ENCODE results near the gene BANP. TPM values are rescaled to one million over a fixed set of nuclear protein-coding genes. Genes with fewer than 3 reads are reported as not detected.
"Not testable (repeated sequence)": the region's sequence is repeated elsewhere in the genome, so short reads cannot be mapped to it uniquely, and the experiment has no call there.

BANP gene
- total RNA-seq, 1 donor from 2014 or later = 36.4 TPM

DNA sequence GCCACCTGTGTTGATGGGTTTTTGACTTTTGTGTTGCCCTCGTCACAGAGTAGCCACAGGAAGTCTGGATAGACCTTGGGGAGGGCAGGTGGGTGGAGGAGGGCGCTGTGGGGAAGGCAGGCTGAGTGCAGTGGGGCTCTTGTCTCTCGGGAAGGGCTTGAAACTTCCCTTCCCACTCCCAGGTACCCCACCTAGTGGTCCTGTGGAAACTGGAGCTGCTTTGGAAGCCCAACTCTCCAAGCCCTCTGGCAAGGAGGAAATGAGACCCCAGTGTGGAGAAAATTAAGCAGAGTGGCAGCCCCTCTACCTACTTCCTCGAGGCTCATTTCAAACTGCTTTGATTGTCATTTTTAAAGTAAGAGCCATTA is 24.1 kb upstream of the BANP start:
- DNase-seq = no peak

DNA sequence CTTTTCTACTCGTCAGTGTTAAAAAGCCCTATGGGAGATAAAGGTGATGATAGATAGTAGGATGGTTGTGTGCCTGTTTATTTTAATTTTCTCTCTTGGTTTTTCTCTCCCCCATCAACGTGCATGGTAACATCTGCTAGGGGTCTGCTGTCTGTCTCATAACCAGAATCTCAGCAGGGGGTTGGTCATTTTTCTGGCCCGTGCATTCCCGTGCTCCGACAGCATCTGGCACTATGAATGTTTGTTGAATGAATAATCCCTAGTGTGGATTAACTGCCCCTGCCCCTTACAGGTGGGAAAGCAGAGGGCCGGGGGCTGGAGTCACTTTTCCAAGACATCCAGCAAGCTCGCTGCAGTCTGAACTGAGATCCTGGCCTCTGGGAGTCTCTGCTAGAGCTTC is 21.2 kb upstream of the BANP start:
- DNase-seq = no peak

DNA sequence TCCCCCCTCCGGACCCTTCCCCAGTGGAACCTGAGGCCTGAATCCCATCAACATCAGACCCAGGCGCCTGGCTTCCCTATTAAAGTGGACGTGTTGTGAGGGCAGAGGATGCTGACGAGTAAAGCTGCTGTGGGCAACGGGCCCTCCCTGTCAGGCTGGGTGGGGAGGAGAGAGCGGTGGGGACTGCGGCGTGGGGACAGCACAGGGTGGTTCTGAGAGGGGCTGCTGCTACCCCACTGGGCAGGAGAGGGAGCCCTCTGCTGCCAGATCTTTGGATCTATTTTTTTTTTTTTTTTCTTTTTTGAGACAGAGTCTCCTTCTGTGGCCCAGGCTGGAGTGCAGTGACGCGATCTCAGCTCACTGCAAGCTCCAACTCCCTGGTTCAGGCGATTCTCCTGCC is 20.8 kb upstream of the BANP start:
- DNase-seq = no peak

DNA sequence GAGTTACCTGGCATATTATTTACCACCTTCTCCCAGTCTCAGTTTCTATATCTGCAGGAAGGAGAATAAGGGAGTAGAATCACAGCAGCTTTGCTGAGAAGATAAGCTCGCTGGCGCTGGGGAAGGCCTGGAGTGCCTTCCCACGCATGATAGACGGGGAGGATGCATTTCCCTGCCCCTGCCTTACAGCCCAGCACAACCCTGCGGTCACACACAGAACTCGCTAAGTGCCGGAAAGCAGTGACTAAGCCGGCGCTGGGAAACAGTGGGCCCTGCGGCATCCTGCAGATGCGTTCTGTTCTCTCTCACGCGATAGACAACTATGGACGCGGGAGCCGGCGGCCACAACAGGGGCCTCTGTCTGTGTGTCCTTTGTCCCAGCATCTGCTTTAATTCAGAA is 19.7 kb upstream of the BANP start:
- DNase-seq = peak; percentile 43

DNA sequence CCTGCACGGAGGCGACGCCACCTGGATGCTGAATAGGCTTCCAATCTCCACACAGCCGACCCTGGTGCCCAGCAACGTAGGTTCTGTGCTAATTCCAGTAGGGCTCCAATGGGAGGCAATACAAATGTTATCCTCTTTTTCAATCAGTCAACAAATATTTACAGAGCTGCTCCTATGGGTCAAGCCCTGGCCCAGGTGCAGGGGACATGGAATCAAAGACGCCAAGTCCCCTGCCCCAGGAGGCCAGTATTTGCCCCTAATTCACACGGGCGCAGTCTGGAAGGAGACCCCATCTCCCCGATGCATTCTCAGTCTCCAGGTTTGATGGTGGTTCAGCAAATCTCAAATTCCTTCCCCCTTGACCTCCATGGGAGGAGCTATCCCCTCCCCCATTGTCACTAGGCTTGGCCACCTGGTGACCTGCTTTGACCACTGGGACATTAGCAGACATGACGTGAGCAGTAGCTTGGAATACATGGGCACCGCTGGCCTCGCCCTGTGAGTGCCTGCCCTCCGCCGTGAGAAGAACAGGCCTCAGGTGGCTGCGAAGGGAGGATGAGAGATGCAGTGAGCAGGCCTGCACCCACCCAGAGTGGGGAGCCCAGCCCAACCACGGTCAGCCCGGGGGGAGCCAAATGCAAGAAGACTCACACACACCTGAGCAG is 18.6 kb upstream of the BANP start:
- not testable (repeated sequence) for DNase-seq

DNA sequence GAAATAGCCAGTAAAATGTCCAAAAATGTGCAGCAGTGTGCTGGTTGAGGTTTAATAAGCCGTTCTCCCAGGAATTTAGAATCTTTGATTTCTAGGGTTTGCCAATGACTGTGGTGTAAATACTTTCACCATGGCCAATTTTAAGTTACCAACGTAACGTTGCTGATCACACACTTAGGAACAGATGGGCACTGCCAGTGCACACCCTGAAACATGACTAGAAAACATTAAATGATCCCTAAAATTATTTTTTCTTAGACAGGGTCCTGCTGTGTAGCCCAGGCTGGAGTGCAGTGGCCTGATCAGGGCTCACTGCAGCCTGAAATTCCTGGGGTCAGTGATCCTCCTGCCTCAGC is 18.1 kb upstream of the BANP start:
- DNase-seq = no peak

DNA sequence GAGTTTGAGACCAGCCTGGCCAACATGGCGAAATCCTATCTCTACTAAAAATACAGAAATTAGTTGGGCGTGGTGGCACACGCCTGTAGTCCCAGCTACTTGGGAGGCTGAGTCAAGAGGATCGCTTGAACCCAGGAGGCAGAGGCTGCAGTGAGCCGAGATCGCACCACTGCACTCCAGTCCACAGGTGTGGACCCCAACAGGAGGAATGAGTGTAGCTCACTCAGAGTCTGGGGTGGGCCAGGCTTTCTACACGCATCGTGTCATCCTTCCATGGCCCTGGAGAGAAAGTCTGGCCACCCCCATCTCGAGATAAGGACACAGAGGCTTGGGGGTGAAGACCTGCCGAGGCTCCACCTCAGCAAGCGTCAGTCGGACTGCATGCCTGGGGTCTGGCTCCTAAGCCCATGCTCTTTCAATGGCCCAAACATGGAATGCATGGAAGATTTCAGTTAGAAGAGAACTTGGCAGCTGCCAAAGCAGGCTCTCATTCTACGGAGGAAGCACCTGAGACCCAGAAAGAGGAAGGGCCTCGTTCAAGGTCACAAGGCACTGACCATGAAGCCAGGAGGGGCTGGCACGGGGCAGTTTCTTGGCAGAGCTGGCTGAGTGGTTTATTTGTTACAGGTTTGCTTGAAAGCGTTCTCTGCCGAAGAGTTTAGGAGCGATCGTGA is 16.3 kb upstream of the BANP start:
- peak; percentile 12 for DNase-seq

DNA sequence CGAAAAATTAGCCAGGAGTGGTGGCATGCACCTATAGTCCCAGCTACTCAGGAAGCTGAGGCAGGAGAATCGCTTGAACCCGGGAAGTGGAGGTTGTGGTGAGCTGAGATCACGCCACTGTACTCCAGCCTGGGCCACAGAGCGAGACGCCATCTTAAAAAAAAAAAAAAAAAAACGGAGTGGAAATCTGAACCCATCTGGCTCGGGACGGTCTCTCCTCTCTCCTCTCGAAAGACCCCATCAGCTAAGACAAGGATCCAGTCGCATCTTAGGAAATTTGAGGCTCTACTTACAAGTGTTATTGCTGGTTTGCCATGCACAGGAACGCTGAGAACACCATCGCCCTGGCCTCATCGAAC is 15.2 kb upstream of the BANP start:
- DNase-seq = not testable (repeated sequence)

DNA sequence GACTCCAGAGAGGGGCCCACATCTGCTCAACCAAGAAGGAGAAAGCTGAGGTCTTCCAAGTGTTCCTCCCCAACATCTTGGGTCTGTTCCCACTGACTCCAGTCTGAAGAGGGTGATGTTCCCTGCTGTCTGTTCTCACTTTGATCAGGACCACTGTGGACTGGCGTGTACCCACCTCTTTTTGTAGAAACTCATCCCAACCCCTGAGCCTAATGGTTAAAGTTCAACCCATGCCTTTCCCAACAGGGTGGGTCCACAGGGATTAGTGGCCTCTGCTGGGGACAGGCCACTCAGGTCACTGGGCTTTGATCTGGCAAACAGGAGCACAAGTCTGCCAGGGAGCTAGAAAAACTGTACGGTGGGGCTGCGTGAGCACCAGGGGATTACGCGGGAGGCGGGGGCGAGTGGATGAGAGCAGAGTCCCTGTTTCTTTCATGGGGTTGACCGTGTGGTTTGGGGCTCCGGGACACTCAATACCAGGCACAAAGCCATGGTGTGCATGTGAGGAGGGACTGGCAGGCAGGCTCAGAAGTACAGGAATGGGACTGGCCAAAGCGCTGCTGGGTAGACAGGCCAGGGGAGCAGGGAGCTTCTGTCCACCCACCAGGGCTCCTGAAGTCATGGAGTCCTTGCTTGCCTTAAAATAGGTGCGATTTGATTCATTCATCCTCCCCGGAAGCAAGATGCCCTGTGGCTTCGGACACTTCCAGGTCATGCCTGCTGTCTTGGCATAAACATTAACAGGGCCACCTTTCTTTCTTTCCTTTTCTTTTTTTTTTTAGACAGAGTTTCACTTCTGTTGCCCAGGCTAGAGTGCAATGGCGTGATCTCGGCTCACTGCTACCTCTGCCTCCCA is 14.6 kb upstream of the BANP start, which contains the start of gene CA5A:
Gene CA5A (minus strand): TSS at position 155 of the 856 bp plus-strand sequence. CDS start 79 bp downstream, at position 76.
- no peak for DNase-seq

DNA sequence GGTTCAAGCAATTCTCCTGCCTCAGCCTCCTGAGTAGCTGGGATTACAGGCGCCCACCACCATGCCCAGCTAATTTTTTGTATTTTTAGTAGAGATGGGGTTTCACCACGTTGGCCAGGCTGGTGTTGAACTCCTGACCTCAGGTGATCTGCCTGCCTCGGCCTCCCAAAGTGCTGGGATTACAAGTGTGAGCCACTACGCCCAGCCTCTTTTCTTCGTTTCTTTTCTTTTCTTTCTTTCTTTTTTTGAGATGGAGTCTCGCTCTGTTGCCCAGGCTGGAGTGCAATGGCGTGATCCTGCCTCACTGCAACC is 14.0 kb upstream of the BANP start:
- DNase-seq = not testable (repeated sequence)

DNA sequence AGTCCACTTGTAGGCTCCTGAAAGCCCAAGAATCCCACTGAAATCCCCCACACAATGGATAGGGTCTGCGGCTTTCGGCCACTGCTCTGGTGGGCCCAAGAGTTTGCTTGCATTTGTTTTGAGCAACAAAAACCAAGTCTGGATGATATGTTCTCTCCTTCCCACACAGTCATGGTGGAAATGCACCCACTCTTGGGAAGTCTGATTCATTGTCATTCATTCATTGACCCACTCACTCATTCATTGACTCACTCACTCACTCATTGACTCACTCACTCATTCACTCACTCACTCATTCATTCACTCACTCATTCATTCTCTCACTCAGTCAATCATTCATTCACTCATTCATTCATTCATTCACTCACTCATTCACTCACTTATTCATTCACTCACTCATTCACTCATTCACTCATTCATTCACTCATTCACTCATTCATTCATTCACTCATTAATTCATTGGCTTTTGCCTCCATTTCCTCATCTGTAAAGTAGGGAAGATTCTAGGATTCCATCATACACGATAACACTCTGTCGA is 12.8 kb upstream of the BANP start:
- no peak for DNase-seq

DNA sequence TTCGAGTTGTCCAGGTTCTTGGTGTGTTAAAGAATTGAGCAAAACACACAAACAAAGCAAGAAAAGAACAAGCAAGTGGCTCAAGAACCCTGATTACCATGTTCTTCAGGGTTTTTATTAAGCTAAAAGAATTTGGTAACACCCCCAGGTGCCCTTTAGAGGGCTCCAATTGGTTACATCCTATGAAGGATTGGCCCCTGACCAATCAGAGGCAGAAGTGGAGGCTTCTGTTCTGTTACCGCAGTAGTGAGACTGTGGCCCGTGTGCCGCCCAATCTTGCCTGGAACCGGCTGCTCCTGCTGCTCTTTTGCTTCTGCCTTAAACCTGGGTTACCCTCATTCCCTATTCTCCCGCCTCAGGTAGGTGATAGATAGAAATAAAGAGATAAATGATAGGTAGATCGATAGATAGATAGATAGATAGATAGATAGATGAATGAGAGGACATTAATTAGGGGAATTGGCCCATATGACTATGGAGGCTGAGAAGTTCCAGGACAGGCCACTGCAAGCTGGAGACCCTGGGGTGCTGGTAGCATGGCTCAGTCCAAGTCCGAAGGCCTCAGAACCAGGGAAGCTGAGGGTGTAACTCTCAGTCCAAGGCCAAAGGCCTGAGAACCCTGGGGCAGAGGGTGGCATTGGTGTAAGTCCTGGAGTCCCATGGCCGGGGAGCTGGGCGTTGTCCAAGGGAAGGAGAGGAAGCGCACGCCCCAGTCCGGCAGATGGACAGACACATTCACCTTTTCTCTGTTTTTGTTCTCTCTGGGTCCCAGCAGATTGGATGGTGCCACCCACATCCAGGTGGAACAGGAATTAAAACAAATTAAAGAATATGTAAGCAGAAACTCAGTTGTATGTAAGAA is 11.4 kb upstream of the BANP start:
- DNase-seq = no peak

DNA sequence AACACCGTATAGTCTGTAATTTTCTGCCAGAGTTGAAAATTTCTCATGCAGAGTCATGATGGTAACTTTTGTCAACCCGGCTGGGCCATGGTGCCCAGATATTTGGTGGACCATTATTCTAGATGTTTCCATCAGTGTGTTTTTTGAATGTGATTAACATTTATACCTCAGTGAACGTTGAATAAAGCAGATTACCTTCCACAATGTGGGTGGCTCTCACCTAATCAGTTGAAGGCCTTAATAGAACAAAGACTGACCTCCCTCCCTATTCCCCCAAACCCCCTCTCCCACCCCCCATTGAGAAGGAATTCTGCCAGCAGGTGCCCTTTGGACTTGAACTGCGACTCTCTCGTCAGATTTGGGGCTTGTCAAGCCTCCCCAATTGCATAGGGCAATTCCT is 8.6 kb upstream of the BANP start:
- no peak for DNase-seq

DNA sequence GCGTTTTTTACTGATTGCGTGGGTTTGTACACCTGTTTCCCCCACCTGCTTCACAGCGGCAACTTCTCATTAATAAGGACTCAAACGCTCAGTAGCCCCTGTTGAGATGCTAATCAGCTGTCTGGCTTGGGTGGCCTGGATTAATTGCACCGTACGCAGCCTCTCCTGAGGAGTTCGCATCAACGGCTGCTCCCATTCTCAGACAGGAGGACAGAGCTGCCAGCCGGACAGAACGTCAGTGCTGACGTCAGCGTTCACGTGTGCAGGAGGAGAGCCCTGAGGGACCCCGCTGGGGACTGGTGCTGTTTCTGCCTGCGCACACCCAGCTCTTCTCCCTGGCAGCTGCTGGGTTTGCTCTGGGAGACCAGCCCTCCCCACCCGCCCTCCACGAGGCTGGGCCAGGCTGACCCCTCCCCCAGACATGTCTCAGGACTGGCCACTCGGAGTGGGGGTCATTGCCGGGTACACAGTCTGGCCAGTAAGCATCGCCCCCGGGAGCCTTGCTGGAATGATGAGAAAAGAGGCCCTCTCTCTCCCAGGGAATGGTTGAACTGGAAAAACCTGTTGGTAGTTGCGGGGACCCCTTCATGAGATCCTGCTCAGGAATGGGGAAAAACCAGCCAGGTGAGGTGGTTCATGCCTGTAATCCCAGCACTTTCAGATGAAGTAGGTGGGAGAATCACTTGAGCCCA is 5.7 kb upstream of the BANP start:
- DNase-seq = peak; percentile 83

DNA sequence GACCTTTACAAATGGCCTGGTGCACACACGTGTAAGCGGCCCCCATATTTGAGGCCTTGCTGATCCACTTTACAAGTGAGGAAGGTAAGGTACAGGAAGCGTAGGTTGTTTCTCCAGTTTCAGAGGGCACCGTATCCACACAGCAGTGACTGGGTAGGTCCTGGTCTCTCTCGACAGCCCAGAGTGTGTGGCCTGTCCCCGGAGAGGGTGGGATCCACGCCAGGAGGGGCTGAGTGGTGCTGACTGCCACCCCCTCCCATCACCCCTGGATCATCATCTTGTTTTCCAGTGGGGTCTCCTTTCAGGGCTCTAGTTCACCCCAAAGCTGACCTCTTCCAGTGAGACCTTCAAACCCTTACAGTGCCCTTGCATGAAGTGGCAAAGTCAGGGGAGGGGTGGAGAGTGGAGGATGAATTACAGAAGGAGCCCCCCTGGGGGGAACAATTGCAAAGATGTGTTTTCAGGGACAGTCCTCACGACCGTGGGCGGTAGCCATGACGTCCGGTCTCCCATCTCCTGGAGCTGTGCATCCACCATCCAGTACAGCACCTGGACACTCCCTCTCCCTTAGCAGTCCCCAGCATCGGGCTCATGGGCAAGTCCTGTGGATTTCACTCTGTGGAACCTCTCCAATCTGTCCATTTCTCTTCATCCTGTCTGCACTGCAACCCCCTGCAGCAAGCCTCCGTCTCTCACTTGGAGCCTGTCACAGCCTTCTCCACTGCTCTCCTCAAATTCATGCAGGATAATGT is 4.5 kb upstream of the BANP start:
- no peak for DNase-seq

DNA sequence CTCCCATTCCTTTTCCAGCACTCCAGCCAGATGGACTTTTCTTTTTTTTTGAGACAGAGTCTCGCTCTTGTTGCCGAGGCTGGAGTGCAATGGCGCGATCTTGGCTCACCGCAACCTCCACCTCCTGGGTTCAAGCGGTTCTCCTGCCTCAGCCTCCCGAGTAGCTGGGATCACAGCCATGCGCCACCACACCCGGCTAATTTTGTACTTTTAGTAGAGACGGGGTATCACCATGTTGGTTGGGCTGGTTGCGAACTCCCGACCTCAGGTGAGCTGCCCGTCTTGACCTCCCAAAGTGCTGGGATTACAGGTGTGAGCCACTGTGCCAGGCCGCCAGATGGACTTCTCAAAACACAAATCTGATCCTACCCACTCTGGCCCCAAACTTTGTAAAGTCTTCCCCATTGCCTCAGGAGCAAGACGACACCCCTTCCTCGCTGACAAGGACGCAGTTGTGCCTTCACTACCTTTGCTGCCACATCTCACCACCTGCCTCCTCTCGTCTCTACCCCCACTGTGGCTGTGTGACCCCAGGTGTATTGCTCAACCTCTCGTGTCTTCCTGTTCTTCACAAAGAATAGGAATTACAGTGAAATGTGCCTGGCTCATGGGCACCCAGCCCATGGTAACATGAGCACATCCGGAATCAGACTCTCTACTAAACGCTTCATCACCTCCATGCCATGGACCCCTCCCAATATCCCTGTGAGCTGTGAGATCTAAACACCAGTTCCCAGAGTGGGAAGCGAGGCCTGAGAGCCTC is 3.7 kb upstream of the BANP start:
- no peak for DNase-seq

DNA sequence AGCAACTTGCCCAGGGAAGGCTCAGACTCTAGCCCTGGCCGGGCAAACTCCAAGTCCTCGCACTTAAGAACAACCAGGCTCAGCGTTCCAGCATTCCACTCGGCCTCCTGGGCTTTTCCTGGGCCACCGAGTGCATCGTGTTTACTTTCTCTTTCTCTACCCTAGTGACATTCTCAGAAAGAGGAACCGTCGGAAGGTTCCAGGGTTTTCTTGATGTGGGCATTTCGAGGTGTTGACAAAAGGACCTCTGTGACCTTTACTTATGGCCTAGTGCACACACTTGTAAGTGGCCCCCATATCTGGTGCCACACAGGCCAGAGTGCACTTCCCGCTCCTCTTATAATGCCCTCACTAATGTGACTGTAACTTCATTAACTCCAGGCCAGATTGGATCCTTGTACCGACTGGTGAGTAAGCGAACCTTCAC is 3.1 kb upstream of the BANP start:
- no peak for DNase-seq

DNA sequence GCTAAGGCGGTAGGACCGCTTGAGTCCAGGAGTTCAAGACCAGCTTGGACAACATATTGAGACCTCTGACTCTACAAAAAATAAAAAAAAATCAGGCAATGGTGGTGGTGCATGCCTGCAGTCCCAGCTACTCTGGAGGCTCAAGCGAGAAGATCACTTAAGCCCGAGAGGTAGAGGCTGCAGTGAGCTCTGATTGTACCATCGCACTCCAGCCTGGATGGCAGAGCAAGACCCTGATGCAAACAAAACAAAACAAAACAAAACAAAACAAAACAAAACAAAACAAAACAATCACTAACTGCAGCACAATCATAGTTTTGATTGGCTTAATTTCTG is 2.5 kb upstream of the BANP start:
- DNase-seq = no peak

DNA sequence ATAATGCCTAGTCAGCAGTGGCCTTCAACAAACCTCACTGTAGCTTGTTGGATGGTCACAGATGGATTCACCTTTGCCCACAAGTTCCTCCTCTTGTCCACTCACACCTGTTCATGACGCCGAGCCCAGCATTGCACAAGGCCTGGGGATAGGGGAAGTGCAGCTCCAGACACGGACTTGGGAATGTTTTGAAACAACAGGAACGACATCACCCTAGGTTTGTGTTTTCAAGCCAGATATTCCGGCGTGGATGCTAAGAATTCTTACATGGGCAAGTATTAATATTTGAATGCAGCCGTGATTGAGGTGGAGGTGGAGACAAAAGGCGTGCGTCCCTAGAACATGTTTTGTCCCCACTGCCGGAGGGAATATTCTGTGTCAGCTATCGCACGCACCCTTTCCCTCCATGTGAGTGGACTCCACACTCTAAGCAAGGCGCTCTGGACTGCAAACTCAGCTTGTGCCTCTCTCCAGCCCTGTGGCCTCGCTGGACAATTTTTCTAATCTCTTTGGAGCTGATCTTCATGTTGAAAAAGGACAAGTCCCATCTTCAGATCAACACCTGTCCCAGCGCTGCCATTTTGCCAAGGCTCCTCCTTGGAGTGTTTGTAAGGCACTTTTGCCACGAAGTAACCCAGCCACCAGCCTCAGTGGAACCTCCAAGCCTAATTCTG is 2.0 kb upstream of the BANP start:
- no peak for DNase-seq
